CD4-positive, alpha-beta T cell treated with Interleukin-4 for 4 hours (primary cell): ENCODE data around the gene INTS11.
"Not testable (repeated sequence)": the region's sequence is repeated elsewhere in the genome, so short reads cannot be mapped to it uniquely, and the experiment has no call there.

Source experiments
- DNase-seq: peaks from one replicate; pipeline ENCODE4 v3.0.0-alpha.2; 2020

INTS11 gene

DNA sequence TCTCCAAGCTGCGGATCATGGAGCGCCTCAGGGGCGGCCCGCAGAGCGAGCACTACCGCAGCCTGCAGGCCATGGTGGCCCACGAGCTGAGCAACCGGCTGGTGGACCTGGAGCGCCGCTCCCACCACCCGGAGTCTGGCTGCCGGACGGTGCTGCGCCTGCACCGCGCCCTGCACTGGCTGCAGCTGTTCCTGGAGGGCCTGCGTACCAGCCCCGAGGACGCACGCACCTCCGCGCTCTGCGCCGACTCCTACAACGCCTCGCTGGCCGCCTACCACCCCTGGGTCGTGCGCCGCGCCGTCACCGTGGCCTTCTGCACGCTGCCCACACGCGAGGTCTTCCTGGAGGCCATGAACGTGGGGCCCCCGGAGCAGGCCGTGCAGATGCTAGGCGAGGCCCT is 2.8 kb upstream of the INTS11 start:
- no peak for DNase-seq

DNA sequence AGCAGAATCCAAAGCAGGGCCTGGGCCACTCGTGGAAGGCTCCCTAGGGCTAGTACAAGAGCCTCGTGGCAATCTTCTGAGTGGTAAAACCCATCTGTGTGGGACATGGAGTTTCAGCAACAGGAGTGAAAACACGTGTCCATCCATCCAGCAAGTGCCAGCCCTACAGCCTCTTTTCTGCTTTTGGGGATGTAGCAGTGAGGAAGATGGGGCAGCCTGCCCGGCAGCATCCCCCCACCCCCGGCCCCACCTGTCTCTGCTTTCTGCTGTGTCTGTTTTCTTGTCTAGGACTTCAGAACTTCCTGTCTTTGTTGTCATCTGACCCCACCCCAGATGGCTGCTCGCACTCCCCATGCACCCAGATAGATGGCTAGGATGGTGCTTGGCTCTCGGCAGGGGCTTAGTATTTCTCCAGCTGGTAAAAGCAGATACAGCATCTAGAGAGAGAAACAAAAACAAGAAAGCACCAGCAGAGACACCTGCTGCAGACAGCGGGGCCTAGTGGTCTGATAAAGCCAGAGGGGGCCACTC is 1.7 kb upstream of the INTS11 start:
- DNase-seq = no peak

DNA sequence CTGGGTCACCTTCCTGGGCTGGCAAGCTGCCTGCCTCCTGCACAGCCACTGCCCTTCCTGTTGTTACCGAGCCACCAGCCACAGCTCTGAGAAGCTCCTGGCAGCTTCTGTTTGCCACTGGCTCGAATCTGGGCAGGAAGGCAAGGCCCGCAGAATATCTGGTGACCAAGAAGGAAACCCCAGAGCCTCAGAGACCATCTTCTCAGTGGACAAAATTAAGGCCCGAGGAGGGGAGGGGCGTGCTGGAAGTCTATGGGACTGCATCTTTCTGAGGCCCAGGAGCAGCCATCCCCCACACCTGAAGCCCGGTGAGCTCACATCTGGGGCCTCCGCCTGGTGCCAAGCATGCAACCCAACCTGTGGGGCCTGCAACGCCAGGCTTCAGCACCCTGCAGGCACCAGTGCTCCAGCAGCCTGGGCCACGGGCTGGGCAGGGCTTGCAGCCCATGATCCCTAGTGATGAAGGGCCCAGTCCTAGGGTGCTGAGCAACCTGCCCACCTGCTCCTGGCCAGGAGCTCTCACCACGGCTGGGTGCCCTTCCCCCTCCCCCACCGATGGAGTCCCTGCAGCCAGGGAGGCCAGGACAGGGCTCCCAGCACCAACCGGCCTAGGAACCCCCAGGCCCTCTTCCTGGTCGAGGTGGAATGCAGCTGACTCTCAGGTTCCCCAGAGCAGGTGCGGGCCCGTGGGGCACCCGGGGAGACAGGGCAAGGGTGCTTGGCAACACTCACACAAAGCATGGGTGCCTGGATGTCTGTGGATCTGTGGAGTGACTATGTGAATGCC is 1.0 kb upstream of the INTS11 start:
- DNase-seq = no peak

GRCh38 chr1:1324084-1324523 is 356 bp downstream of the INTS11 start:
- DNase-seq = no peak

DNA sequence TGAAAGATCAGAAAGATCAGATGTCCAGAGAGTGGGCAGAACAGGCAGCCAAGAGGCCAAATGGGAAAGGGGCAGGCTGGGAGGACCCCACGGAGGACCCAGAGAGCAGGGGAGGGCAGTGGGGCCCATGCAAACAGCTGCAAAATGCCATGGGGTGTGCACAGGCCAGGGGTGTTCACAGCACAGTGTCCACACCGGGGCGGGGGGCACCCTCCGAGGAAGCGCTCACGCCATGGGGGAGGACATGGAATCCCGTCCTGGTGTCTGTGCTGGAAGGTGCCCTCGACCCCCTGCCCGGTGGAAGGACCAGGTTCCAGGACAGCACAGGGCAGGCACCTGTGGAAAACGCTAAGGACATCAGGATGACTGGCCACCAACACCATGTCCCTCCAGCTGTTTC is 1.5 kb downstream of the INTS11 start:
- DNase-seq = no peak

DNA sequence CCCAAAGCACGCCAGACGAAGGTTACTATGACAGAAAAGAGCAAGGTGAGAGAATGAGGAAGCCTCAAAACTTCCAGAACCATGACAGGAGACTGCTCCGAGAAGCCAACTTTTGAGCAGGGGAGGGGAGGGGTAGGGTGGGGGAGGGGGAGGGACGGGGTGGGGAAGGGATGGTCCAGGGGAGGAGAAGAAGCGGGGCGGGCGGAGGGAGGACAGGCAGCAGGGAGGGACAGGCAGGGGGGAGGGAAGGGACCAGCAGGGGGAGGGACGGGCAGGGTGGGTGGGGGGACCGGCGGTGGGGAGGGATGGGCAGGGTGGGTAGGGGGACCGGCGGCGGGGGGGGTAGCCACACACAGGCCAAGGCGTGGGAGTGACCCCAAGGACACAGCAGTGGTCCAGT is 2.0 kb downstream of the INTS11 start:
- DNase-seq = no peak

- no peak for DNase-seq
Measured at GRCh38 chr1:1321477-1321876, 3.0 kb downstream of the INTS11 start.

DNA sequence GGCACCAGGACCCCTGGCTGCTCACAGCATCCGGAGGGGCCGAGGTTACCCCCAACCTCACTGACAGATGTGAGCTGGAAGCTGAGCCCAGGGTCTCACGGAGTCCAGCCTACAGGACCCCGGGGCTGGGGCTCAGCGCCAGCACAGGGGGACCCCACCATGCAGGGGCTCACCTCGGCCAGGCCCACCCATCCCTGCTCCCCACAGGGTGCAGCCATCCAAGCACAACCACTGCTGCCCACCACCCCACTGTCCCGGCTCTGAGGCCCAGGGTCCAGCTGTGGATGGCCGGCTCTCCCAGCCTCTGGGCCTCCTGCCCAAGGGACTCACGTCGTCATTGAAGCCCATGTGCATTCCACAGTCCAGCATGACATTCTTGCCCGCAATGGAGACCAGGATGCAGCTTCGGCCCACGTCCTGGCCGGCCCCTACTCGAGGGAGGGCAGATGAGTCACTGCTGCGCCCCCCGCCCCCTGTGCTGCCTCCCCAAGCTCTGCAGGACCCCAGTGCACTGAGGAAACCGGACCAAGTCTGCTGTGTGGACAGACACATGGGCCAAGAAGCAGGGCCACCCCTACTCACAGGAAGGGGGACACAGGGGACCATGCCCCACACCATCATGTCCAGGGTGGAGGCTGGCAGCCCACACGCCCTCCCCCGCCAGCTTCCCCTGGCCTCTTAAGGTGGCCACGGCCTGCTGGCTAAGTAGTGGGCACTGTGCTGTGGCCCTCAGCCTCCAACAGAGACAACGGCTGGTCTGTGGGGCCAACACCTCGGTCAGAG is 3.6 kb downstream of the INTS11 start:
- no peak for DNase-seq

DNA sequence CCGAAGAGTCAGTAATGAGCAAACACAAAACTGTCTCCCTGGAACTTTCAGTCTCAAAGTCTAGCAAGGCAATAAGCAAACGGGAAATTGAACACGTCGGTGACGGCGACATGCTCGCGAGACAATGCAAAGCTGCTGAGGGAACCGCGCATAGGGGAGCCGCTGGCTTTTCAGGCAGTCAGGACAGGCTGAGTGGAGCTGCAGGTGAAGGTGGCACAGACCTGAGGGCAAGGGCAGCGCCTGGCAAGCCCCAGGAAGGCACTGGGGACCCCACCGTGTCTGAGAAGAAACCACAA is 4.9 kb downstream of the INTS11 start:
- DNase-seq = no peak

GRCh38 chr1:1318777-1319645 is 5.4 kb downstream of the INTS11 start:
- DNase-seq = no peak

DNA sequence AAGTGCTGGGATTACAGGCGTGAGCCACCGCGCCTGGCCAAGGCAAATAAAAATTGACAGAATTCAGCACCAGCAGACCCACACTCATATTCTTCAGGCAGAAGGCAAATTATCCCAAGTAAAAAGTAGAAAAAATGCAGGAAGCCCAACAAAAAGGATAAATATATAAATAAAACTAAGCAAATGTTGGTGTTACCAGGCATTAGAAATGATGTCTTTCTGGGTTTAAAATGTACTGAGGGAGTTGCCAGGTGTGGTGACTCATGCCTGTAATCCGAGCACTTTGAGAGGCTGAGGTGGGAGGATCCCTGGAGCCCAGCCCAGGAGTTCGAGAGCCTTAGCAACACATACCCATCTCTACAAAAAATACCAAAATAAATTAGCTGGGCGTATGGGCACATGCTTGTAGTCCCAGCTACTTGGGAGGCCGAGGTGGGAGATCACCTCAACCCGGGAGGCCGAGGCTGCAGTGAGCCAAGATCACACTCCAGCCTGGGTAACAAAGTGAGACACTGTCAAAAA is 6.3 kb downstream of the INTS11 start:
- no peak for DNase-seq

GRCh38 chr1:1317420-1317819 is 7.0 kb downstream of the INTS11 start:
- DNase-seq = no peak

DNA sequence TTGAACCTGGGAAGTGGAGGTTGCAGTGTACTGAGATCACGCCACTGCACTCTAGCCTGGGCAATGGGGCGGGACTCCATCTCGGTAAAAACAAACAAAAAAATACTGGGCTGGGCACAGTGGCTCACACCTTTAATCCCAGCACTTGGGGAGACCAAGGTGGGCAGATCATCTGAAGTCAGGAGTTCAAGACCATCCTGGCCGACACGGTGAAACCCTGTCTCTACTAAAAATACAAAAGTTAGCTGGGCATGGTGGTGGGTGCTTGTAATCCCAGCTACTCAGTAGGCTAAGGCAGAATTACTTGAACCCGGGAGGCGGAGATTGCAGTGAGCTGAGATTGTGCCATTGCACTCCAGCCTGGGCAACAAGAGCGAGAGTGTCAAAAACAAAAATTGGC is 8.3 kb downstream of the INTS11 start:
- DNase-seq = not testable (repeated sequence)

DNA sequence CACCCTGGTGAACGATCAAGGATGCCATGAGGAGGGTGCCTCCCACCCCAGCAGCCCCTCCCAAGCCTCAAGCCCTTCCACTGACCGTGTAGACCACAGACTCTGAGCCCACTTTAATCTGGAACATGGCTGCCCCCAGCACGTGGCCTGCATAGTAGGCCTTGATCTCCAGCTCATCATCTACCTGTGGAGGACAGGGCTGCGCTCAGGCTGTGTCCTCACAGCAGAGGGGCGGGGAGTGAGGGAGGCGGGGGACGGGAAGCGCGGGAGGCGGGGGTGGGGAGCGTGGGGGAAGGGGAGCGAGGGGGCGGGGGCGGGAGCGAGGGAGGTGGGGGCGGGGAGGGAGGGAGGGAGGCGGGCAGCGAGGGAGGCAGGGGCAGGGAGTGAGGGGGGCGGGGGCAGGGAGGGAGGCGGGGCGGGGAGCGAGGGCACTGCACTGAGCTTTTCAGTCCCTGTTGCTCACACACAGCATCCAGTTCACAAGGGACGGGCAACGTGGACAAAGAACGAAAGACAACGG is 9.0 kb downstream of the INTS11 start:
- no peak for DNase-seq

DNA sequence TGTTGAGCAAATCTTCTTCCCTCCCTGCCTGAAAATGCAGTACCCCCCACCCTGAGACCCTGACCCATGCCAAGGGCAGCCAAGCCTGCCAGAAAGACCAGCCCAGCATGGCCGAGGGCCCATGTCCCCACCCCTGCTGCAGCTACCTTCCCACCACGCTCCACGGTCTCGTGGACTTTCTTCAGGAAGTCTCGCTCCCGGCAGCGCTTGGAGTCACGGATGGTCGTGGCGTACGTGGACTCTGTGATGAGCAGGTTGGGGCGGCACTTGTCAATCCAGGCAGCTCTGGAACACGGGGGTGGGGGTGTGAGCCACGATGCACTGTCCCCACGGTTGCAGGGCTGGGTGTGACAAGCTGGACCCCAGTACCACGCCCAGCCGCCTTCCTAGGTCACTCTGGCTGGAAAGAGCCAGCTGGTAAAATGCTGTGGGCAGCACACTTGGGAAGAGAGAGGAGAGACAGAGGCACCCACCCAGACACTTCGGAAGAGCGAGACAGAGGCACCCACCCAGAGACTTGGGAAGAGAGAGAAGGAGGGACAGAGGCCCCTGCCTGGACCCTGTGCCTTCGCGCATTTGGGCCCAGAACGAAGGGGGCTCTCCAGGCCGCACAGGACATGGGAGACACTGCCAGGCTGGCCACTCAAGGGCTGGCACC is 9.7 kb downstream of the INTS11 start:
- no peak for DNase-seq

GRCh38 chr1:1314237-1314586 is 10.2 kb downstream of the INTS11 start:
- DNase-seq = no peak

DNA sequence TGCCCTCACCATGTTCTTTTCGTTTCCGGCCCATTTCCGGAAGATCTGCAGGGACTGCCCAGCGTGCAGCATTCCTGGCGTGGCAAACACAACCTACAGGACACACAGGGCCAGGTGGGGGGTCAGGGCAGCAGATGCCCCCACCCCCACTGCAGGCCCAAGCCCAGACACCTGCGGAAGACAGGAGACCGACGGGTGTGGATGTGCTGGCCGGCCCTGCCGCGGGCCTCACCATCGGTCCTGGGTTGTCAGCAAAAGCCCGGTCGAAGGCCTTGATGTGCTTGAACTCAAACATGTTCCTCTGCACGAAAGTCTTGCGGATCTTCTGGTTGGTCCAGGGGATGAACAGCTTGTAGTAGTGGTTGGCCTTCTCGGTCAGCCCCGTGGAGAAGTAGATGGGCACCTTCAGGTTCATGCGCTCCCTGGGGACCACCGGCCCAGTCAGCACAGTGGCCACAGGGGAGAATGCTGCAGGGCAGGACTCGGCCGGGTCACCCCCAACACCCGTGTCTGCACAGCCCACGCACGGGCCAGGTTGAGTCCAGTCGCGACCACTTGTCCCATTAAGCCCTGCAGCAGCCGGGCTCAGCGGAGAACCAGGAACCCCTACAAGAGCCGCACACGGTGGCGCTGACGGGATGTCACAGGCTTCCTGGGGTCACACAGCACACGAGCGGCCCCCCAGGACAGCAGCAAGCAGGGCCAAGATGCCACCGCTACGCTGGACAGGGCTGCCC is 10.8 kb downstream of the INTS11 start:
- DNase-seq = no peak

GRCh38 chr1:1312450-1313314 is 11.8 kb downstream of the INTS11 start:
- no peak for DNase-seq

DNA sequence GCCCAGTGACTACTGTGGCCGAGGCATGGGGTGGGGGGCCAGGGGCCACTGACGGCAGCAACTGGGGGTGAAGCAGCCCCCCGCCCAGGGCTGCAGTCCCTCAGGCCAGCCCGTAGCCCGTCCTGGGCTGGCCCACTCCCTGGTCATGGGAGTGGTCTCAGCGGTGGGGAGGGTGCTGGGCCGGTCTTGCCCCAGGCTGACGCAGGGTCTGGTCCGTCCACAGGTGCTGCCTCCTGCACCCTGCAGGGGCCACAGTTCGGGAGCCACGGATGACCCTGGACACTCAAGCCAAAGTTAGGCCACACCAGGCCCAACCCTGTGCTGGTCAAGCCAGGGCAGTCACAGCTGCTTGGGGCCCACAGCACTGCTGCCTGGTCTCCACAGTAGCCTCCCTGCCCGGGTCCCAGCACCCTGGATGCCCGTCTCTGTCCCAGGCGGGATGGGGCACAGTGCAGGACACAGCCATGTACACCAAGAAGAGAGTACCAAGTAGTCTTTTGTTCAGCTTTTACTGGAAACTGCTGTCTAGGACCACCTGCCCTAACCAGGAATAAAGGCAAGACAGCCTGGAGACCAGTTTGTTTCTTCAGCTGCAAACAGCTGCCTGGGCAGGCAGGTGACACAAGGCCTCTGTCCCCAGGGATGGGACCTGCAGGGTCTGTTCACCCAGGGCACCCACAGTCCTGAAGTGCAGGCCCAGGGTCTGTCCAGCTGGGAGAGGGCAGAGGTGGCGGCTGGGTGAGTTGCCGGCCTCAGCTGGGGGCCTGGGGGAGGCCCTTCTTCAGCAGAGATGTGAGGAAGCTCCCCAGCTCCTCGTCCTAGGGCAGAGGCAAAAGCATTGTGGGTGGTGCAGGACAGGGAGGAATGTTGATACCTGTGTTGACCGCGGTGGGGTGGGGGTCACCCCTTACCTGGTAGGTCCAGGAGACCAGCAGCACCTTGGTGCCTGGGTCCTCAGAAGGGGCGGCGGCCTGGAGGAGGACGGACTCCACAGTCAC is 13.1 kb downstream of the INTS11 start:
- DNase-seq = no peak
